WERI-Rb-1 (cell line): ENCODE data around the gene NOB1.

Source experiments
- DNase-seq: peaks from one replicate; pipeline ENCODE4 v3.0.0-alpha.2; 2020
- H3K27ac ChIP-seq: fragments of 250-450 bp; sonication (Bioruptor Pico); 2 replicates; pipeline ENCODE4 v1.5.1; 2020; ENCODE audit warnings: mild to moderate bottlenecking, moderate library complexity
- H3K27me3 ChIP-seq: fragments of 250-450 bp; sonication (Bioruptor Pico); 2 replicates; pipeline ENCODE4 v1.5.1; 2021; ENCODE audit warnings: mild to moderate bottlenecking, low read depth, moderate library complexity; ENCODE audit not compliant: insufficient read depth, severe bottlenecking
- H3K36me3 ChIP-seq: fragments of 250-450 bp; sonication (Bioruptor Pico); 2 replicates; pipeline ENCODE4 v1.5.1; 2020; ENCODE audit warnings: mild to moderate bottlenecking, moderate library complexity
- H3K4me3 ChIP-seq: 2 replicates; pipeline ENCODE4 v1.5.1; 2011; ENCODE audit warnings: low read depth, mild to moderate bottlenecking, control low read depth, low read length
- H3K9me3 ChIP-seq: fragments of 250-450 bp; sonication (Bioruptor Pico); 2 replicates; pipeline ENCODE4 v1.5.1; 2021; ENCODE audit warnings: mild to moderate bottlenecking, moderate library complexity; ENCODE audit not compliant: severe bottlenecking
- CTCF ChIP-seq: IDR thresholded peaks from 2 replicates; pipeline ENCODE4 v1.5.1; 2011; ENCODE audit warnings: low read depth, mild to moderate bottlenecking, control low read depth, inconsistent platforms, low read length

The NOB1 gene

GRCh38 chr16:69712277-69712676 lies 42.4 kb downstream of the NOB1 start:
- no peak overlapping the region for H3K4me3 ChIP-seq
- H3K27ac ChIP-seq = no peak overlapping the region
- no peaks in the 10 kb centered on the region for H3K9me3 ChIP-seq
- DNase-seq = no peak
- H3K36me3 ChIP-seq = no peaks in the 10 kb centered on the region
- no peak for TF ChIP-seq CTCF
- H3K27me3 ChIP-seq = no peaks in the 10 kb centered on the region

GRCh38 chr16:69711115-69711740 lies 43.5 kb downstream of the NOB1 start:
- Histone ChIP-seq H3K36me3 (no peaks in the 10 kb centered on the region), H3K27me3 (no peaks in the 10 kb centered on the region), H3K4me3 (no peak overlapping the region), H3K9me3 (no peaks in the 10 kb centered on the region), H3K27ac (no peak overlapping the region)
- no peak for TF ChIP-seq CTCF
- DNase-seq = no peak

GRCh38 chr16:69709456-69710084 lies 45.2 kb downstream of the NOB1 start:
- Histone ChIP-seq H3K4me3 (no peak overlapping the region), H3K9me3 (no peaks in the 10 kb centered on the region), H3K27ac (no peak overlapping the region), H3K36me3 (no peaks in the 10 kb centered on the region), H3K27me3 (no peaks in the 10 kb centered on the region)
- peak; percentile 28; the same call in 1 of the 2 replicates for TF ChIP-seq CTCF
- DNase-seq = no peak

- Histone ChIP-seq H3K27me3 (no peaks in the 10 kb centered on the region), H3K4me3 (no peak overlapping the region), H3K27ac (no peak overlapping the region), H3K36me3 (no peaks in the 10 kb centered on the region), H3K9me3 (no peaks in the 10 kb centered on the region)
- no peak for TF ChIP-seq CTCF
- DNase-seq = no peak
Measured at GRCh38 chr16:69707920-69708683, 46.6 kb downstream of the NOB1 start.

- Histone ChIP-seq H3K4me3 (no peak overlapping the region), H3K9me3 (no peaks in the 10 kb centered on the region), H3K27ac (no peak overlapping the region), H3K27me3 (no peaks in the 10 kb centered on the region), H3K36me3 (no peaks in the 10 kb centered on the region)
- DNase-seq = no peak
- no peak for TF ChIP-seq CTCF
Measured at GRCh38 chr16:69706975-69707340, 47.8 kb downstream of the NOB1 start.
